Endothelial cell (in vitro differentiated cells): Measurements from ENCODE around the gene KCNMA1. TPM values are rescaled to one million over a fixed set of nuclear protein-coding genes. Genes with fewer than 3 reads are reported as not detected.

Experiments
- DNase-seq: peaks from one replicate; pipeline ENCODE4 v3.0.0; 2021; ENCODE audit warnings: low spot score
- H3K27ac Mint-ChIP-seq: one replicate; pipeline ENCODE4 v1.8.0; 2021; ENCODE audit warnings: mixed read lengths, inconsistent platforms; ENCODE audit not compliant: unreplicated experiment
- H3K27me3 Mint-ChIP-seq: one replicate; pipeline ENCODE4 v1.8.0; 2021; ENCODE audit warnings: mild to moderate bottlenecking, moderate library complexity, mixed read lengths, inconsistent platforms; ENCODE audit not compliant: unreplicated experiment
- H3K36me3 Mint-ChIP-seq: one replicate; pipeline ENCODE4 v1.8.0; 2021; ENCODE audit warnings: mild to moderate bottlenecking, low read depth, mixed read lengths, inconsistent platforms; ENCODE audit not compliant: unreplicated experiment
- H3K4me1 Mint-ChIP-seq: one replicate; pipeline ENCODE4 v1.8.0; 2021; ENCODE audit warnings: mild to moderate bottlenecking, mixed read lengths, inconsistent platforms; ENCODE audit not compliant: unreplicated experiment
- H3K4me3 Mint-ChIP-seq: one replicate; pipeline ENCODE4 v1.8.0; 2021; ENCODE audit warnings: mild to moderate bottlenecking, mixed read lengths, inconsistent platforms; ENCODE audit not compliant: unreplicated experiment
- H3K9me3 Mint-ChIP-seq: one replicate; pipeline ENCODE4 v1.8.0; 2021; ENCODE audit warnings: mixed read lengths, inconsistent platforms; ENCODE audit not compliant: unreplicated experiment
- CTCF ChIP-seq: fragments of 200-600 bp; sonication (generic); IDR thresholded peaks from one replicate; pipeline ENCODE4 v1.5.0; 2021; ENCODE audit warnings: antibody characterized with exemption; ENCODE audit not compliant: unreplicated experiment
- total RNA-seq: library from RNA; stranded (reverse); fragmentation: NEBNext Ultra II Directional; extraction: Animal tissue kit (Norgen Biotek cat#: 25700); gene quantifications from one replicate; pipeline ENCODE4 v1.2.1, GENCODE V29; 2021; ENCODE audit not compliant: unreplicated experiment

Gene KCNMA1
- total RNA-seq, 1 donor from 2014 or later: 5.1 TPM

GRCh38 chr10:77027141-77027540, 610.5 kb downstream of the KCNMA1 start:
- no peaks in the 10 kb centered on the region for H3K36me3 Mint-ChIP-seq
- no peak for TF ChIP-seq CTCF
- no peak overlapping the region for H3K4me3 Mint-ChIP-seq
- H3K27me3 Mint-ChIP-seq: no peaks in the 10 kb centered on the region
- H3K27ac Mint-ChIP-seq: no peak overlapping the region
- DNase-seq: no peak
- H3K9me3 Mint-ChIP-seq: no peaks in the 10 kb centered on the region
- peaks cover 20% of the 10 kb centered on the region for H3K4me1 Mint-ChIP-seq

GRCh38 chr10:77026148-77026547, 611.5 kb downstream of the KCNMA1 start:
- Mint-ChIP-seq H3K4me1 (peaks cover 10% of the 10 kb centered on the region), H3K36me3 (no peaks in the 10 kb centered on the region), H3K9me3 (no peaks in the 10 kb centered on the region), H3K4me3 (no peak overlapping the region), H3K27me3 (no peaks in the 10 kb centered on the region), H3K27ac (no peak overlapping the region)
- TF ChIP-seq CTCF: no peak
- no peak for DNase-seq

GRCh38 chr10:77024461-77024860, 613.1 kb downstream of the KCNMA1 start:
- Mint-ChIP-seq H3K27ac (no peak overlapping the region), H3K4me1 (peaks cover 6% of the 10 kb centered on the region), H3K36me3 (no peaks in the 10 kb centered on the region), H3K9me3 (no peaks in the 10 kb centered on the region), H3K4me3 (no peak overlapping the region), H3K27me3 (no peaks in the 10 kb centered on the region)
- DNase-seq: no peak
- TF ChIP-seq CTCF: no peak

GRCh38 chr10:77023396-77023795, 614.2 kb downstream of the KCNMA1 start:
- H3K36me3 Mint-ChIP-seq: no peaks in the 10 kb centered on the region
- DNase-seq: no peak
- no peak overlapping the region for H3K27ac Mint-ChIP-seq
- TF ChIP-seq CTCF: no peak
- peaks cover 3% of the 10 kb centered on the region for H3K4me1 Mint-ChIP-seq
- H3K9me3 Mint-ChIP-seq: no peaks in the 10 kb centered on the region
- H3K4me3 Mint-ChIP-seq: no peak overlapping the region
- no peaks in the 10 kb centered on the region for H3K27me3 Mint-ChIP-seq

GRCh38 chr10:77022671-77023070, 614.9 kb downstream of the KCNMA1 start:
- DNase-seq: no peak
- no peaks in the 10 kb centered on the region for H3K4me1 Mint-ChIP-seq
- H3K27me3 Mint-ChIP-seq: no peaks in the 10 kb centered on the region
- H3K4me3 Mint-ChIP-seq: no peak overlapping the region
- H3K36me3 Mint-ChIP-seq: no peaks in the 10 kb centered on the region
- H3K9me3 Mint-ChIP-seq: no peaks in the 10 kb centered on the region
- TF ChIP-seq CTCF: no peak
- H3K27ac Mint-ChIP-seq: no peak overlapping the region
